HFF-Myc (cell line): ENCODE data around the gene SEMA5A.
A peak's percentile ranks its signal among the peaks of the same experiment; 100 is the strongest.

Source experiments
- DNase-seq: peaks from one replicate; pipeline ENCODE4 v3.0.0-alpha.2; 2011; ENCODE audit warnings: low read depth; ENCODE audit errors: extremely low read depth
- H3K4me3 ChIP-seq: replicated peaks from 2 replicates; pipeline ENCODE4 v1.5.1; 2011; ENCODE audit warnings: low read depth, mild to moderate bottlenecking, control low read depth, low read length
- CTCF ChIP-seq: IDR thresholded peaks from 2 replicates; pipeline ENCODE4 v1.5.1; 2012; ENCODE audit warnings: mild to moderate bottlenecking, low read depth, low read length, control low read depth; ENCODE audit errors: missing control alignments

The SEMA5A gene

GRCh38 chr5:9284781-9285307 lies 261.0 kb downstream of the SEMA5A start:
- H3K4me3 ChIP-seq, result no peak overlapping the region
- DNase-seq, result peak; percentile 57
- no peak for TF ChIP-seq CTCF

- no peak for DNase-seq
- H3K4me3 ChIP-seq, result no peak overlapping the region
- TF ChIP-seq CTCF, result no peak
Measured at GRCh38 chr5:9284272-9284671, 261.6 kb downstream of the SEMA5A start.

- no peak overlapping the region for H3K4me3 ChIP-seq
- no peak for DNase-seq
- TF ChIP-seq CTCF, result peak; percentile 19
Measured at GRCh38 chr5:9283473-9283872, 262.4 kb downstream of the SEMA5A start.

- no peak for TF ChIP-seq CTCF
- DNase-seq, result no peak
- no peak overlapping the region for H3K4me3 ChIP-seq
Measured at GRCh38 chr5:9283021-9283420, 262.9 kb downstream of the SEMA5A start.

GRCh38 chr5:9282211-9282610 lies 263.7 kb downstream of the SEMA5A start:
- no peak for TF ChIP-seq CTCF
- no peak for DNase-seq
- H3K4me3 ChIP-seq, result no peak overlapping the region

GRCh38 chr5:9279774-9280173 lies 266.1 kb downstream of the SEMA5A start:
- H3K4me3 ChIP-seq, result no peak overlapping the region
- DNase-seq, result no peak
- TF ChIP-seq CTCF, result no peak

GRCh38 chr5:9278921-9279603 lies 266.8 kb downstream of the SEMA5A start:
- H3K4me3 ChIP-seq, result no peak overlapping the region
- no peak for TF ChIP-seq CTCF
- no peak for DNase-seq
